ENCODE measurements around the gene ATP8B2. TPM values are rescaled to one million over a fixed set of nuclear protein-coding genes. Genes with fewer than 3 reads are reported as not detected.

Gene ATP8B2
- total and polyA plus RNA-seq, 10 of the 15 experiments (the other 5 are each of a cell fraction or from before 2014, with no cell fraction given): 0.44 to 61.8 (median 15.0) TPM

GRCh38 chr1:154353460-154353904 is 28.2 kb downstream of the ATP8B2 start (continued):
- TF ChIP-seq MLLT1 (IDR thresholded peaks at IDR 0.05): peak; percentile 59; the same call in 1 of the 2 replicates
- no peak for TF ChIP-seq TAF1 (IDR thresholded peaks at IDR 0.05; ENCODE audit: borderline replicate concordance, low read depth, low read length)
- TF ChIP-seq HDGF (IDR thresholded peaks at IDR 0.05): 0 out of 2 replicates have a peak, but pooled peaks have one; percentile 46
- no peak for TF ChIP-seq NFXL1 (IDR thresholded peaks at IDR 0.05; ENCODE audit: borderline replicate concordance)
- TF ChIP-seq NBN (IDR thresholded peaks at IDR 0.05): 0 out of 2 replicates have a peak, but pooled peaks have one; percentile 47
- TF ChIP-seq PML (IDR thresholded peaks at IDR 0.05; ENCODE audit: low read length): no peak
- no peak for TF ChIP-seq CUX1 (IDR thresholded peaks at IDR 0.05; ENCODE audit: insufficient replicate concordance, low read depth, low read length)
- TF ChIP-seq MTA2 (IDR thresholded peaks at IDR 0.05; ENCODE audit: low read depth): peak; percentile 20; the same call in 1 of the 2 replicates
- TF ChIP-seq NR2F1 (conservative IDR thresholded peaks at IDR 0.05): peak; percentile 87
